ENCODE data around the gene SORBS2.

The SORBS2 gene

GRCh38 chr4:185662030-185662778 lies 149.8 kb downstream of the SORBS2 start:
- DNase-seq, result no peak

DNA sequence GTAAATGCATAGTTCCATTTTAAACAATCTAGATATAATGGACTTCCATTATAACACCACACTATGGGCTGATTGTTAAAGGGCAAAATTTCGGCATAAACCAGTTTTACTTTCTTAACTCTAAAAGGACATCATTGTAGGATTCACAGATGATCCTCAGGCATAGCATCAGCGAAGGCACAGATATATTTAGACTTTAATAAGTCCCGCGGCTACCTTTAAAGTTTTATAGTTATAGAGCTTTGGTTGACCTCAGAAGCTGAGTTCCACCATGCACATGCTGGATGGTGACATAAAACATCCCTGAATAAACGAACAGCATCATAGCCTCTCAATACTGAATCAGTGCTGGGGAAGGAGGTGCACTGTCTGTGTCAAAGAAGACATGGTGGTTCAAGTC lies 151.7 kb downstream of the SORBS2 start:
- no peak for DNase-seq

- no peak for DNase-seq
Observed at GRCh38 chr4:185657699-185658098, 154.3 kb downstream of the SORBS2 start.

DNA sequence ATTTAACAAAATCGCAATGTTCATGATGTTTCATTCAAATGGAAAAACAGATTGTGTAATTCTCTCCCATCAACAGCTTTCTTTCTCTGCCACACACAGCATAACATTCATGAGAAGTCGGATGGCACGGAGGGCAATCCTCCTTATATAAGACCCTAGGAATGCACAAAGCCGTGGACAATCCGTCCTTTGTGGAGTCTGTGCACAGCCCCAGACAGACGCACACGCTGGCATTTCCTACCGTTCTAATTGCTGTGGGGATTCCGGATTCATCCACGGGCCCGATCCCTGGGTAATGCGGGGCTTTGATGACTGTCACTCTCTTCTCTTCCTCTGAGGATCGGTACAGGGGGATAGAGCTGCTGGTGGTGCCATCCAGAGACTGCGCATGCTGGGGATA lies 154.8 kb downstream of the SORBS2 start:
- no peak for DNase-seq

DNA sequence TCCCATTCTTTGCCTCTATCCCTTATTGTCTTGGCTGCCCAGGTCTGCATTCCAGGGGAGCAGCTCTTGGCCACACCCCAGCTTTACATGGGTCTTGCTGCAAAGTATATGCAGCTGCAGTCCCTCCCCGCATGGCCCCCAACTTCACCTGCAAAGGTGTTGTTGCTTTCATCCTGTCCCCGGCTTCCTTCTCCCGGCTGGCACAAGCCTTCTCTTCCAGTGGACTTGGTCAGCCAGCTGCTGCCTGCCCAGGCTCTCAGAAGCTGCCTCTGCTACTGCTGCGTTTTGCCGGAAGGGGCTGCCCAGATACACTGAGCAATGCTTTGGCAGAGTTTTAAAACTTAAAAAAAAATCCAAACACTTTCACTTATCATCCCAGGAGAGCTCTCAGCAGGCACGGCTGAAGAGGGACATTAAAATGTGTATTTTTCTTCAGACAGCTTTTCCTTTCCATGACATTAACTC lies 155.5 kb downstream of the SORBS2 start:
- DNase-seq, result no peak

DNA sequence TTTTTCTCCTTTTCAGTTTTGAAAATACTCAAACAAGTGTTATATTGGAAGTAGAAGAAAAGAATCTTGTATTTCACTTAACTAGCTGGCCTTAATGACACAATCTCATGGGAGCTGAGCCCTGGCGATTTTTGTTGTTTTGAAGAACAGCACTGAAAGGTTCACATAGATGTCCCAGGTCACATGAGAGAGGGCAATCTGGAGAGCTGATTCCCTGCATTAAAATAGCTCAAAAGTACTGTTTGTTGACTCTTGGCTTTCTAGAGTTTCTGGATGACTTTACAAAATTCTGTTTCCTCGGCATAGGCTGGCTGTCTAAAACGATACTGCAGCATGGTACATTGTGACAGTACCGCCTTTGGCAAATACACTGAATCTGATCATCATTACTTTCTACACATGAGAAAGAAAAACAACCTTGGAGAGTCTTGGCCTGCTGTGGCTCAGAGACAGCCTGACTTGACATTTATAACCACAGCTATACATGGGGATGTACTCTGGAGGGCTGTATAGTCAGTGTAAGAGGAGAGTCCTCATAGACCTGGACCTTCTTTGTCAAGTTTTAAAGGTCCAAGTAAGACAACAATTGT lies 156.9 kb downstream of the SORBS2 start:
- no peak for DNase-seq

DNA sequence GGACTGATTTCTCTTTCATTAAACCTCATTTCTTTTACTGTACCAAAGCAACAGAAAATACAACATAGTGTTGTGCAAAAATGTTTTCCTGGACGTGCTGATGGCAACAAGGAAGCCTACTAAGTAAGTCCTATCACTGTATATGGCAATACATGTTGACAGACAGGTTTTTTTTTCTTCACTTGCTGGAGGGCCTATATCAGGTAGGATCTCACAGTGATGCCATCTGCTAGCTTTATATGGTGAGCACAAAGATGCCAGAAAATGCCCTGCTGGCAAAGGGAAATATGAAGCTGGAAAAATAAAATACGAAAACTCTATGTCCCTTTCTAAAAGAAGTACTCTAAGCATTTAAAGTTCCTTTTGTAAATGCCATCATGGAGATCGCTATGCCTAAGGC lies 157.7 kb downstream of the SORBS2 start:
- DNase-seq, result no peak

DNA sequence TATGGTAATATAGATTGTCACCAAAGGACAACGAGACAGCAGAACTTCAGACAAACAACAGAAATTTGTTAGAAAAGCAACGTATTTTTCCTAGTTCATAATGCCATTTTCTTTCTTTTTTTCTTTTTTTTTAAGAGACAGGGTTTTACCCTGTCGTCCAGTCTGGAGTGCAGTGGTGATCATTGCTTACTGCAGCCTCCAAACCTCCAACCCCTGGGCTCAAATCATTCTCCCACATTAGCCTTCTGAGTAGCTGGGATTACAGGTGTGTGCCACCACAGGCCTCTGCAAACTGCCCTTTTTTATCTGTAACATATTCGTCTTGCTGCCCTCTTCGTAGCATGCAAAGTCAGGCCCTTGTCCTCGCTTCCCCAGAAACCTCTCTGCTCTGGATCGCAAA lies 160.1 kb downstream of the SORBS2 start:
- DNase-seq, result no peak

- DNase-seq, result no peak
Observed at GRCh38 chr4:185651137-185651677, 160.8 kb downstream of the SORBS2 start.

GRCh38 chr4:185648631-185649030 lies 163.4 kb downstream of the SORBS2 start:
- DNase-seq, result no peak

DNA sequence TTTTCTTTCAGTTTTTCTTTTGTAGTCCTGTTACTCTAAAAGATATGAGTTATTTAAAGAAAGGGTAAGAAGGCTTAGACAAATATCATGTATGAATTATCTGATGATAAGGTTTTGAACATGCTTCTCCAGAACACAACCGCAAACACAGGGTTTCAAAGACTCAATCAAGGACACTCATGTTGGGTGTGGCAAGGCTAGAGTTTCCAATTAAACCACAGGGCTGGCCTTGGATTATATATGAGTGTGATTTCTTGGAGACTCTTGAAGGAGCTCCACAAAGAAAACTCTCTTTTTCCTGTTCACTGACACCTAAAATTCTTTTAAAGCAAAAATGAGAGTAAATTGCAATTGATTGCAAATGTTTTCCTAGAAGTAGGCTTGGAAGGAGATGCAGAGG lies 166.6 kb downstream of the SORBS2 start:
- DNase-seq, result no peak

GRCh38 chr4:185644408-185644807 lies 167.6 kb downstream of the SORBS2 start:
- no peak for DNase-seq

DNA sequence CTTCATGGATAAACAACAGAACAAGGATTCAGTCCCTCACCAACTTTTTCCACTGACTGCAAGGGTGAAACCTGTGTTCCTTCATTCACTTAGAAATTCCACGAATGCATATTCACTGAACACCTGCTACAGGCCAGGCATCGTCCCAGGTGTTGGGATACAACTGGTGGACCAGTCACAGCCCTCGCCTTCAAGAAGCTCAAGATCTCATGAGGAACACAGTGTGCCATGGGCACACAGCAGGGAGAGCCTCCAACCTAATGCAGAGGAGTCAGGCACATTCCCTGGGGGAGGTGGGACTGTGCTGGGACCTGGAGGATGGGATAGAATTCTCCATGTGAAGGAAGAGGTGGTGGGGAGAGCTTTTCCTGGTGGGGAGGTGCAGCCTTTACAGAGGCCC lies 169.1 kb downstream of the SORBS2 start:
- no peak for DNase-seq

DNA sequence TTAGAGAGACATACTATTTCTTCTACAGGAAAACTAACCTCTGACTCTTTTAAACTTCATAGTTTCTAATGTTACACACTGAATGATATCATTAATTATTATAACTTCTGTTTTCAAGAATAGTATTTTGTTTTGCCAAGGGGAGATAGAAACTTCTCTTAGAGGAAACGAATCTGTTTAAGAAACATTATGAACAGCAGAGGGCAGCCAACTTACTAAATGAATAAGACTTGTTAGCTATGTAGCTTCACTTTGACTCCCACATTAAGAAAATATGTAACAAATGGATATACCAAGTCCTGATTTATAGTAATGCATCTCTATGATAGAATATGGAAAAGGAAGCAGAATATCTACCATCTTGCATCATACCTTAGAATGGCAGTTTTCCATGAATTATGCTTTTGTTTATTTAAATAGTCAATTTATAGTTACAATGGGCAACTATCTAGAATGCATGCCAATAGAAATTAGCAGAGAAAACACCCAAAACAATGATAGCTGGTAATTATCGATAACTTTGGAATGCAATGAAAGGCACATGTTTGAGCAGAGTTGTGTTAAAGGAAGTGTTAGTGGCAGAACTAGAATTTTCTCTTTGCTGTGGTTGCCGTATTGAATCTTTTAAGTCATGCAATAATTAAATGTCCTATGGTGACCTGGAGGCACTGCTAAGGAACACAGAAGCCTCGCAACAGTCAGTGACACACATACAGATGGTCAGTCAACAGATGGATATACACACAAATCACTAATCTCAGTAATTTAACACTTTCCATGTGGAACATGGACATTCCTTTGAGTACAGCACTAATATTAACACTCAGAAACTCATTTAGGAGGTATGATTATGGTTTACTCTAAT lies 171.0 kb downstream of the SORBS2 start:
- DNase-seq, result no peak

DNA sequence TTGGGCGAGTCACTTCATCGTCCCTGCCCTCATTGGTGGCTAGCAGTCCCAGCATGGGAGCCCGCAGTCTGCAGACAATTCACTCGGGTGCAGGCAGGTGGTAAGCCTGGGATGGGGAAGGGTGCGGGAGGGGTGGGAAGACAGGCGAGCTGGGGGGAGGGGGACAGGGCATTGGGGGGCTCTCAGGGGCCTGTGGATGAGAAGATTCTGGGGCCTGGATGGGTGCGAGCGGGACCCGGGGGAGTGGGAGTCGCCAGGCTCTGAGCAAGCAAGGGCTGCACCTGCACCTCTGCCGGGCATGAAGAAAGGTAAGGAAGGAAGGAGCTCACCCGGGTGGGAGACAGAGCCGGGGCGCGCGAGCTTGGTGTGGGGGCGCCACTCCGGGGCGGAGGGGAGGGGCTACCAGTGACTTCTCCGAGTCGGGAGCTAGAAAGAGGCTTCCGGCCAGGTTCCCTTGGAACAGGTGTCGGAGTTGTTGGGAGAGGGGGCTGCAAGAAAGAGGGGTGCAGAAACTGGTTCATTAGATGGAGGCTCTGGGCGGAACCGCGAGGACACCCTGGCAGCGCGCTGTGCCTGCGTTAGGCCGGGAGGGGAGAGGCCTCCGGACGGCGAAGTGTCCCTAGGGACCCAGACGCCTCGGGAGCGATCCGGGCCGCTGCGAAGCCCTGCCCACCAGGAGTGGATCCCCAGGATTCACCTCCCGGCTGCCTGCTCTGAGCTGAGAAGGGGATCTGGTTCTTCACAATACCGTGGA lies 173.3 kb downstream of the SORBS2 start:
- no peak for DNase-seq

DNA sequence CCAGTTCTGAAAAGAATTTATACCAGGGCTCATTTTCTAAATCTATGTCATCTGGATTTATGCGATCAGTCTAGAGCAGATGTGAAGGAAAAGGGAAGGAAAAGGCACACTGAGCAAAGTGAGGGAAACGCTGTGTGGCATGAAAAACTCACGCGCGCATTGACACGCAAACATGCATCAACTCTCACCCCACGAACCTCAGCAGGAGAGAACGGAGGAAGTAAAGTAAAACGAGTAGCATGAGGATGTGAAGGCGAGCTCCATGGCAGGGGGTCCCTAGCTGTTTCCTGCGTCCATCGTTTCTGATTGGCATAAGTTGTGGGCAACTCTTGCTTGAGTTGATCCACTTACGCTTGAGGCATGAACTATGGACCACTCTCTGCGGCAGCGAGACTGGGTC lies 173.9 kb downstream of the SORBS2 start:
- no peak for DNase-seq

- DNase-seq, result no peak
Observed at GRCh38 chr4:185637163-185637875, 174.7 kb downstream of the SORBS2 start.

- DNase-seq, result no peak
Observed at GRCh38 chr4:185634066-185634652, 177.8 kb downstream of the SORBS2 start.

GRCh38 chr4:185626798-185627197 lies 185.2 kb downstream of the SORBS2 start:
- no peak for DNase-seq

DNA sequence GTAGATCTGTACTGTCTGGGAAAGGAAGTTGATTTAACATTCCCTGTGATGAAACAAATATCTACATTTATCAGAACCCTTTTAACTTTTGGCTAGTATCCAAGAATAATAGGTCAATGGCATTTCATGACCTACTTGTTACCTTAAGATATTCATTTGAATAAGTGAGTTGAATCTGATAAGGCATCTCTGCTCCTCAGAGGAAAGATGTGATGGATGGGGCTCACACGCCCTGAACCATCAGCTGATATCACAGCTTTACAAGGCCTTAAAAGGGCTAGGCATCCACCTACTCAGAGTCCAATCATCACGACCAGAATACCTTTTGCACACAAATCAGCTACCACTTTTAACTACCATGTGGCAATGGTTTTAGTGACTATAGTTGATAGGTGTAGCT lies 186.5 kb downstream of the SORBS2 start:
- no peak for DNase-seq

DNA sequence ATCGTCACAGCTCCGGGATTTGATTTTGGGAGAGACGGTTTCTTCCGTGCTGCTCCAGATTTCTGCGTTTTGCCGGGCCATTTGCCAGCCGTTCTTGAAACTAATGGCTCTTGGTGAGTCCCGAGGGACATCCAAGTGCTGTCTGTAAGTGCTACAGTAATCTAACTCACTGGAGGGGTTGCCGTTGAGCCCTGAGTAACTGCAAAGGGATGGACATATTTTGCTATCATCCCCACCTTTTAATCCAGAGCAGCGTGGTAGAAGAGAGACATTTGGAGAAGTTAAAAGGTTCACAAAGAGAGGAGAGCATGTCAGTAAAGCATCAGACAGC lies 187.8 kb downstream of the SORBS2 start:
- DNase-seq, result no peak

Measured in activated CD4-positive, alpha-beta T cell treated with anti-CD3 and anti-CD28 coated beads, Interleukin-2, amount 50 U/mL, for 1 hour (primary cell).